ENCODE data around the gene SDHC.
"Not testable (repeated sequence)": the region's sequence is repeated elsewhere in the genome, so short reads cannot be mapped to it uniquely, and the experiment has no call there.

SDHC gene

GRCh38 chr1:161311595-161312181 lies 2.5 kb upstream of the SDHC start:
- no peak for DNase-seq

DNA sequence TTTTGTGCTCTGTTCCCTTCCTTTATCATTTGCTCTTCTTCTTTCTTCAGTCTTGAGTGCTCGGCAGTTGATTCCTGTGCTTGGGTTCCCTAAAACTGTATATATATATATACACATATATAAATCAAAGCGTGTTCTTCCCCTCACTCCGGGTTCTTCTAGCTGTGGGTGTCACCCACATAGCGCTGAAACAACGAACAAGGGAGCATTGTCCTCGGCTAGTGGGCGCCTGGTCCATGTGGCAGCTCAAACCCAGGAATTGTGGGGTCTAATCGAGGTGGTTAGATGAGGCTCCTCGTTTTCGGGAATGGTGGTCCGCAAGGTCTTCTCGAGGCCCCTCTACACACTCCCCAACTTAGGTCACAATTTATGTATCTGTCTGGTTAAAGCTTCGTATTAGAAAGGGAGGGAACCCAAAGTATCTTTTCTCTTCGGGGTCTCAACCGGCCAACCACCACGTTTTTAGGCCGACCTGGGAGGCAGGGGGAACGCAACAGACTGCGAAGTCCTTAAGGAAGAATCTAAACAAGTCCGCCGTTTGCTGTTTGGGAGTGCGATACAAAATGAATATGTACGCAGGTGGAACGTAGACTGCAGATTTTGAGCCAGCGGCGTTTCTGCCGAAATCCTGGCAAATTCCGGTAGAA lies 504 bp upstream of the SDHC start:
- no peak for DNase-seq

DNA sequence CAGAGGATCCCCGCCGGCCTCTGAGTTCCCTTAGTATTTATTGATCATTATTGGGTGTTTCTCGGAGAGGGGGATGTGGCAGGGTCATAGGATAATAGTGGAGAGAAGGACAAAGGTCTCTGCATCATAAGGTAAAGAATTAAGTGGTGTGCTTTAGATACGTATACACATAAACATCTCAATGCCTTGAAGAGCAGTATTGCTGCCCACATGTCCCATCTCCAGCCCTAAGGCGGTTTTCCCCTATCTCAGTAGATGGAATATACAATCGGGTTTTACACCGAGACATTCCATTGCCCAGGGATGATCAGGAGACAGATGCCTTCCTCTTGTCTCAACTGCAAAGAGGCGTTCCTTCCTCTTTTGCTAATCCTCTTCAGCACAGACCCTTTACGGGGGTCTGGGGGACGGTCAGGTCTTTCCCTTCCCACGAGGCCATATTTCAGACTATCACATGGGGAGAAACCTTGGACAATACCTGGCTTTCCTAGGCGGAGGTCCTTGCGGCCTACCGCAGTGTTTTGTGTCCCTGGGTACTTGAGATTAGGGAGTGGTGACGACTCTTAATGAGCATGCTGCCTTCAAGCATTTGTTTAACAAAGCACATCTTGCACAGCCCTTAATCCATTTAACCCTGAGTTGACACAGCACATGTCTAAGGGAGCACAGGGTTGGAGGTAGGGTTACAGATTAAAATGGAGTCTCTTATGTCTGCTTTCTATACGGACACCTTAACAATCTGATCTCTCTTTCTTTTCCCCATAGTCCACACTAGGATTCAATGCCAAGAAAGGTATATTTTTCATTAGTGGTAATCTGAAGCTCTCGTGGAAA lies 1.9 kb downstream of the SDHC start:
- DNase-seq, result not testable (repeated sequence)

DNA sequence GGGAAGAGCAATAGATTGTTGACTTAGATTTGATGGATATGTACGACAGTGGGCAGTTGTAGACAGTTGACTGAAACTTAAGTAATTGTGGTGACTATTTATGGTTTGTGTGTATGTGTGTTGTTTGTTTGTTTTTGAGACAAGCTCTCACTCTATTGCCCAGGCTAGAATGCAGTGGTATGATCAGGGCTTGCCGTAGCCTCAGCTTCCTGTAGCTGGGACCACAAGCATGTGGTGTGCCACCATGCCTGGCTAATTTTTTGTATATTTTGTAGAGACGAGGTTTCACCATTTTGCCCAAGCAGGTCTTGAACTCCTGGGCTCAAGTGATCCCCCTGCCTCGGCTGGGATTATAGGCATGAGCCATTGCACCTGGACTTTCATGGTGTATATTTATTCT lies 9.8 kb downstream of the SDHC start:
- DNase-seq, result no peak

GRCh38 chr1:161330346-161330745 lies 16.2 kb downstream of the SDHC start:
- no peak for DNase-seq

DNA sequence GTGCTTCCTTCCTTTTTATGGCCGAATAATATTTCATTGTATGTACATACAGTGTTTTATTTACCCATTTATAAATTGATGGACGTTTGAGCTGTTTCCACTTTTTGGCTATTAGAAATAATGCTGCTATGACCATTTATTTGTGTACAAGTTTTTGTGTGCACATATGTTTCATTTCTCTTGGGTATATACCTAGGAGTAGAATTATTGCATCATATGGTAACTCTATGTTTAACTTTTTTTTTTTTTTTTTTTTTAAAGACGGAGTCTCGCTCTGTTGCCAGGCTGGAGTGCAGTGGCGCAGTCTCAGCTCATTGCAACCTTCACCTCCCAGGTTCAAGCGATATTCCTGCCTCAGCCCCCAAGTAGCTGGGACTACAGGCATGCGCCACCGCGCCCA lies 19.0 kb downstream of the SDHC start:
- DNase-seq, result no peak

- no peak for DNase-seq
These were observed 21.6 kb downstream of the SDHC start for GRCh38 chr1:161335796-161336195.

DNA sequence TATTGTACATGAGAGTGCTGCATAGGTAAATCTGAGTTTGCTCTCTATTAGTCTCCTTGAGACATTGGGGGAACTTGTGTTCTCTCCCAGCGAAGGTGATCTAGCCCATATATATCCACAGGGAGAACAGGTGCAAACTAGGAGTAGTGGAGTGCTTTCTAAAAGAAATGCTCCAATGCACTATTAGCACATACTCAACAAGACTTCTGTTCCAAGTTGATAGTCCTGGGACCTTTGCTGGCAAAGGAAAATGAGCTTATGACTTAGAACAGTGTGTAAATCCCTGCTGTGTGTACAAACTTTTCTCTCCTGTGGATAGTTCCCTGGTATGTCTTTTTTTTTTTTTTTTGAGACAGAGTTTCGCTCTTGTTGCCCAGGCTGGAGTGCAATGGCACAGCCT lies 28.0 kb downstream of the SDHC start:
- peak; percentile 9 for DNase-seq

- DNase-seq, result peak; percentile 79
These were observed 28.6 kb downstream of the SDHC start for GRCh38 chr1:161342821-161343220.

GRCh38 chr1:161350671-161351070 lies 36.5 kb downstream of the SDHC start:
- no peak for DNase-seq

- DNase-seq, result no peak
These were observed 37.3 kb downstream of the SDHC start for GRCh38 chr1:161351482-161351881.

- no peak for DNase-seq
These were observed 42.9 kb downstream of the SDHC start for GRCh38 chr1:161357073-161357472.

DNA sequence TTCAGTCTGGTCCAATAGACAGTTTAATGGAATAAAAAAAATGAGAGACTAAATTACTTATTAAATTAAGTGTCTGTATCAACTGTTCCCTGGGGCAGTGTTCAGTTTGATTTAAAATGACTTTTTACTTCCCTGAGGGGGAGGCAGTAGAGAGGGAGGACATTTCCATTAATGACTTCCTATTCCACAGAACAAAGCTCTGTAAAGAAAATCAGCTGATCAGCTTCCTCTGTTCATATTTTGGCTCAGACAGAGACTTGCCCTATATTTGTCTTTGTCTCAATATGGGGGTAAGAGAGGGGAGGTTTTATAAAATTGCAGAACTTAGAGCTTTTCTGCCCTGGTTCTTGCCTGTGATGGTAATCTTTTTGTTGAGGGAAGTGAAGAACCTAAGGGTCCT lies 45.1 kb downstream of the SDHC start:
- DNase-seq, result no peak

GRCh38 chr1:161364332-161364731 lies 50.2 kb downstream of the SDHC start:
- no peak for DNase-seq

DNA sequence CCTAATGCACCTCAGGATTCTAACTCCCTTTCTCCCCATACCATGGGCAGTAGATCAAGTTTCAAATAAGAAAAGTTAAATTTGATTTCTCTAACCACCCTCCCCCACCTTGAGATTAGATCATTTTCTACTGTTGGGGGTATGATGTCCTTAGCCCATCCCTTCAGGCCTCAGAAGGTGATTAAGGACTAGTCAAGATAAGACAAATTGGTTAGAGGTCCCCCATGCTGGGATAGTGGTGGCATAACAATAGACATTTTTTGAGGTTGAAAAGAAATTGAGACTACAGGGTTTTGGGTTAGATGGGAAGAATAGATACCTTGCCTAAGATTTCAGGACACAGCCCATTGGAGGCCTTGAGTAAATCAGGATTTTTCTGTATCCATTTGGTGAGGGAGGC lies 51.0 kb downstream of the SDHC start:
- DNase-seq, result no peak

GRCh38 chr1:161367684-161368400 lies 53.7 kb downstream of the SDHC start, which contains the start of gene CFAP126:
CFAP126 (minus strand) TSS chr1:161367876; CDS start chr1:161367868, 8 bp downstream.
- DNase-seq, result peak; percentile 78

DNA sequence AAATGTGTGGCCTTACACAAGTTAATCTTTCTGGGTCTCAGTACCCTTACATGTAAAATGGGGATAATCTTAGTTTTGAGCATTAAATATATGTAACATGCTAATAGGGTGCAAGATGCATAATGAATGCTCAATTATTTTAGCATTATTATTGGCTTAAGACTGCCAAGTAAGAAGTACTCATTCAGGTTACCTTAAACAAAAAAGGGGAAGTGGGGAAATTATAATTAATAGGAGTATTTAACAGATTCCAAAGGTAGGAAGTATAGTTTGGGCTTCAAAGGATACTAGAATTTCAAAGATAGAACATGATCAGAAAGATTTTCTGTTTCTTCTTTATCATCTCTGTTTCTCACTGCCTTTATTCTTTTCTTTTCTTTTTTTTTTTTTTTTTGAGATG lies 59.3 kb downstream of the SDHC start:
- no peak for DNase-seq

- no peak for DNase-seq
These were observed 60.2 kb downstream of the SDHC start for GRCh38 chr1:161374373-161374772.

DNA sequence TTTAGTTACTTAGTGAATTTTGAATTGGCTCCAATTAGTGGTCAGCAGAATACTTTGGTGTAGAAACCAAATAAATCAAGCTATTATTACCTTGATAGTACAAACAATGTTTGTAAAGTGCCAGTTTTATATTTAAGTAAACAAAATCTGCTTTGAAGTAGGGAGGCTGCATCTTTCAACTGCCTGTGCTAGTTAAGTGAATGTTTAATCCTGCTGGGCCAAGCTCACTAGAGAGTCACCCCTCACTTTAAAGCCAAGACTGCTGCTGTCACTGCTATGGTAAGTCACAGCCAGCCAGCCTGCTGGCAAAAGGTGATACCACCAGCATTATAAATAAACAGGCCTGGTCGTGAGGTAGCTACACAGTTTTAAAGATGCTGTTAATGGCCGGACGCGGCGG lies 63.8 kb downstream of the SDHC start:
- no peak for DNase-seq

DNA sequence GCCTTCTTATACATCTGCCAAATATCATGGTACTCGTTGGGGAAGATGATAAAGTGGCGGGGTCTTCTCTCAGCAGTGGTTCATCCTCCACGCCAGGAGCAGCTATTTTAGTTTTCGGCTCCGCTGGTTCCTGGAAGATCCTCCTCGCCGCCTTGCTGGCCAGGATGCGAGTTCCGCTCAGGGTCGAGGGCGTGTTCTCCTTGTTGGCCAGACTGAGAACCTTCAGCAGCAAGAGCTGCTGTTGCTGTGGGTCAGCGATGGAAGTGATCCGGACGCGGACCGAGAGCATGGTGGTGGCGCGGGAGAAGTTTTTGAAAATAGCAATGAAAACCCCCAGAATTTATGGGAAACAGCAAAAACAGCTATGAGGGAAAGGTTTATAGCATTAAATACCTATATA lies 64.9 kb downstream of the SDHC start:
- DNase-seq, result no peak

- DNase-seq, result no peak
These were observed 67.5 kb downstream of the SDHC start for GRCh38 chr1:161381707-161382106.

GRCh38 chr1:161382214-161383019 lies 68.2 kb downstream of the SDHC start:
- DNase-seq, result peak; percentile 71

DNA sequence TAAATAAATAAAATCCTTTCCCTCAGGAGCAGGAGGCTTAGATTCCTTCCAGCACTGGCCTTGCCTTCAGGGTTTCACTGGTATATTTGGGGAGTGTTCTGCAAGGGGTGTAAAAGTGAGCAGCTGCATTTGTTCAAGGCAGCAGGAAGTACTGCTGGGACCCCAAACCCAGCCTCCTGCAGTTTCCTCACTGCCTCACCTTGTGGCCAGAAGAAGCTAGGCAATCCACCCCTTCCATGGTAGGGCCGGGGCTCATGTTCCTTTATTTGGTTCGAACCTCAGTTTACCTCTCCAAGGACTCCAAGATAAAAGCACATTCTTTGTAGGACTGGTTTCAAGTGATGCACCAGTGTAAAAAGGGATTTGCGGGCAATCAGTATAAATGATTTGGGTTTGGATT lies 74.5 kb downstream of the SDHC start:
- no peak for DNase-seq
